Fibroblast of lung (primary cell): Measurements from ENCODE around the gene SEMA5A.

ENCODE experiments used
- CTCF ChIP-seq, 2 donors: IDR thresholded peaks in 1 of 2; conservative IDR thresholded peaks in 1 of 2; 1 replicate in 1 of 2; 2 replicates in 1 of 2; pipeline ENCODE4 v1.5.1; 2011 to 2012; ENCODE audit warnings: low read length in 2 of 2, control low read depth in 1 of 2, inconsistent platforms in 1 of 2, low read depth in 1 of 2, mild to moderate bottlenecking in 1 of 2
- EZH2 ChIP-seq: IDR thresholded peaks from 2 replicates; pipeline ENCODE4 v1.5.1; 2012; ENCODE audit warnings: low read length, control low read depth, mild to moderate bottlenecking; ENCODE audit errors: missing control alignments

GRCh38 chr5:9335269-9335668, 210.6 kb downstream of the SEMA5A start:
- no peak for TF ChIP-seq CTCF (conservative IDR thresholded peaks at IDR 0.05 in 1 of 2, IDR thresholded peaks at IDR 0.05 in 1 of 2; ENCODE audit: low read depth in 1 of 2, low read length in 2 of 2)
- no peak for TF ChIP-seq EZH2
